ENCODE data around the gene RANBP9. TPM values are rescaled to one million over a fixed set of nuclear protein-coding genes. Genes with fewer than 3 reads are reported as not detected.

Gene RANBP9
- total and polyA plus RNA-seq, 9 of the 15 experiments (the other 6 are each of a cell fraction or from before 2014, with no cell fraction given), result 27.5 to 130 (median 61.5) TPM

GRCh38 chr6:13681305-13682061, 30.2 kb downstream of the RANBP9 start:
- no peaks in the 10 kb centered on the region for H3K27me3 ChIP-seq (ENCODE audit: control insufficient read depth in 2 of 2, insufficient read depth in 2 of 2, low read length in 2 of 2)
- ATAC-seq (peak; percentile 13), DNase-seq (ENCODE audit: extremely low read depth in 1 of 4, low spot score in 3 of 4) (no peak), FAIRE-seq (no peak)
- H3K79me2 ChIP-seq (ENCODE audit: control insufficient read depth, insufficient read depth, low read length), result peaks cover 97% of the 10 kb centered on the region
- POLR2A ChIA-PET, result interaction anchor here (0.6 to 1.8 kb wide), 6 partner anchors 9 to 112 kb away, joined by 3 to 9 read pairs (median 4); partner anchors contain the start of gene NOL7
- H3K4me1 ChIP-seq (replicated peaks in 1 of 2; ENCODE audit: control insufficient read depth in 2 of 2, insufficient read depth in 2 of 2, low read length in 2 of 2), result peaks cover 8 to 28% of the 10 kb centered on the region in 2 experiments
- no TSS peak for BruUV-seq (replicated peaks)
- 21% methylated on average over 7 of the region's 7 CpGs for WGBS (ENCODE audit: insufficient coverage, low coverage, missing lambda C conversion rate)
- H4K20me1 ChIP-seq (replicated peaks; ENCODE audit: control insufficient read depth, insufficient read depth, low read length), result no peaks in the 10 kb centered on the region
- peak overlapping the region in 1 of 2 experiments; percentile 35; a peak in 1 of 4 replicates for H3K9ac ChIP-seq (ENCODE audit: insufficient read depth in 1 of 2, low read depth in 2 of 2, low read length in 2 of 2)
- no peak overlapping the region for H3K4me3 ChIP-seq
- peaks cover 4% of the 10 kb centered on the region; the same call in 1 of the 2 replicates for H3K9me3 ChIP-seq (replicated peaks; ENCODE audit: control insufficient read depth, insufficient read depth, low read depth, low read length)
- CTCF ChIA-PET (ENCODE audit: low intra/inter-chr PET ratio), result no interaction called here
- intact Hi-C loops (cut with micrococcal nuclease) (no loop called here), in situ Hi-C loops (cut with MboI) (no loop called here)
- H2AFZ ChIP-seq (ENCODE audit: low read depth, low read length), result no peak overlapping the region
- H3K36me3 ChIP-seq (ENCODE audit: control insufficient read depth, insufficient read depth, low read length), result peaks cover 33% of the 10 kb centered on the region
- peak overlapping the region; percentile 81; the same call in 2 of the 3 replicates for H3K27ac ChIP-seq (ENCODE audit: extremely low read depth, low read depth, low read length)
- peak overlapping the region; percentile 42 for H3K4me2 ChIP-seq (ENCODE audit: insufficient read depth, low read length)
- no peaks in the 10 kb centered on the region for H3K9me1 ChIP-seq (ENCODE audit: control insufficient read depth, insufficient read depth, low read length)
- TF ChIP-seq SMARCB1 (IDR thresholded peaks at IDR 0.05; ENCODE audit: insufficient read length, low read depth) (peak; percentile 9), CHAMP1 (IDR thresholded peaks at IDR 0.05) (peak; percentile 76), ZNF311 (CRISPR knock-in tag; IDR thresholded peaks at IDR 0.05) (no peak), FIP1L1 (IDR thresholded peaks at IDR 0.05; ENCODE audit: low read depth, low read length, poor library complexity, severe bottlenecking) (no peak), ZC3H4 (CRISPR knock-in tag; IDR thresholded peaks at IDR 0.05; ENCODE audit: borderline replicate concordance) (no peak), IRF9 (tag; IDR thresholded peaks at IDR 0.05) (0 out of 2 replicates have a peak, but pooled peaks have one; percentile 28), SPI1 (IDR thresholded peaks at IDR 0.05; ENCODE audit: borderline replicate concordance, low read depth, low read length) (peak; percentile 71; the same call in 1 of the 2 replicates), BRCA1 (IDR thresholded peaks at IDR 0.05) (no peak), BRCA1 (CRISPR knock-in tag; IDR thresholded peaks at IDR 0.05) (no peak), SIN3A (IDR thresholded peaks at IDR 0.05; ENCODE audit: borderline replicate concordance in 2 of 2, control insufficient read depth in 1 of 2, low read depth in 2 of 2, low read length in 2 of 2) (no peak), ZNF76 (CRISPR knock-in tag; IDR thresholded peaks at IDR 0.05; ENCODE audit: borderline replicate concordance) (no peak), KDM1A (IDR thresholded peaks at IDR 0.05) (peak; percentile 11 to 31; a peak in 1 of 4 replicates), HDGF (IDR thresholded peaks at IDR 0.05) (0 out of 2 replicates have a peak, but pooled peaks have one; percentile 49), ZKSCAN1 (IDR thresholded peaks at IDR 0.05; ENCODE audit: low read depth, low read length) (no peak), LEF1 (IDR thresholded peaks at IDR 0.05) (no peak), XRCC5 (IDR thresholded peaks at IDR 0.05; ENCODE audit: low read depth, low read length) (no peak), NFRKB (IDR thresholded peaks at IDR 0.05; ENCODE audit: low read depth) (0 out of 2 replicates have a peak, but pooled peaks have one; percentile 16), ZNF212 (CRISPR knock-in tag; IDR thresholded peaks at IDR 0.05) (no peak), NCOA6 (IDR thresholded peaks at IDR 0.05) (no peak), DPF2 (IDR thresholded peaks at IDR 0.05) (no peak; the same call in 1 of the 2 replicates), BCOR (IDR thresholded peaks at IDR 0.05) (peak; percentile 77), RAD51 (IDR thresholded peaks at IDR 0.05; ENCODE audit: borderline replicate concordance, low read depth) (0 out of 2 replicates have a peak, but pooled peaks have one; percentile 12), POLR2A (conservative IDR thresholded peaks at IDR 0.05) (0 out of 2 replicates have a peak, but pooled peaks have one; percentile 38)

Data from K562 (cell line).